Upper lobe of left lung (tissue), 4 donors: Measurements from ENCODE around the gene ZNF483.

Source experiments
- EP300 ChIP-seq, 4 donors: sonication (generic); formaldehyde crosslinking; IDR thresholded peaks; one replicate each; pipeline ENCODE4 v1.5.1; 2017; ENCODE audit warnings: antibody characterized with exemption in 4 of 4, control low read depth in 2 of 4
- POLR2A ChIP-seq, 4 donors: fragments of 450-650 bp; IDR thresholded peaks; one replicate each; pipeline ENCODE4 v1.5.1; 2016 to 2017; ENCODE audit warnings: antibody characterized with exemption in 4 of 4, mild to moderate bottlenecking in 2 of 4
- TF ChIP-seq, protein P1 (sequence below), 6 experiments: fragments of 450-650 bp in 4 of 6; fragments of 200-600 bp in 2 of 6; sonication (generic) in 2 of 6; IDR thresholded peaks; one replicate each; pipeline ENCODE4 v1.5.1; 2016 to 2019; ENCODE audit warnings: antibody characterized with exemption in 6 of 6

DNA sequence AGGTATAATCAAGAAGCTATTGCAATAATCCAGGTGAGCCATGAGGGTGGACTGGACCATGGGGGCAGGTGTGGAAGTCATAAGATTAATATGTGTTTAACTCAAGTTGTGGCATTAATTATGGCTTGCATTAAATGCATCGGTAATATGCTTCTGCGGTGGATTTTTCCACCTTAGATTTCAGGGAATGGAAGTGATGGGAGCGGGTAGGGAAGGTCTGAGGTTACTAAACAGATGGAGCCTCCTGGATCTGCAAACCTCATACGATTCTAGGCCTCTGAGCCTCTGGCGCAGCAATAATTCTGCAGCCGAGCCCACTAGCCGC, 286 bp upstream of the ZNF483 start:
- TF ChIP-seq, protein P1, sequence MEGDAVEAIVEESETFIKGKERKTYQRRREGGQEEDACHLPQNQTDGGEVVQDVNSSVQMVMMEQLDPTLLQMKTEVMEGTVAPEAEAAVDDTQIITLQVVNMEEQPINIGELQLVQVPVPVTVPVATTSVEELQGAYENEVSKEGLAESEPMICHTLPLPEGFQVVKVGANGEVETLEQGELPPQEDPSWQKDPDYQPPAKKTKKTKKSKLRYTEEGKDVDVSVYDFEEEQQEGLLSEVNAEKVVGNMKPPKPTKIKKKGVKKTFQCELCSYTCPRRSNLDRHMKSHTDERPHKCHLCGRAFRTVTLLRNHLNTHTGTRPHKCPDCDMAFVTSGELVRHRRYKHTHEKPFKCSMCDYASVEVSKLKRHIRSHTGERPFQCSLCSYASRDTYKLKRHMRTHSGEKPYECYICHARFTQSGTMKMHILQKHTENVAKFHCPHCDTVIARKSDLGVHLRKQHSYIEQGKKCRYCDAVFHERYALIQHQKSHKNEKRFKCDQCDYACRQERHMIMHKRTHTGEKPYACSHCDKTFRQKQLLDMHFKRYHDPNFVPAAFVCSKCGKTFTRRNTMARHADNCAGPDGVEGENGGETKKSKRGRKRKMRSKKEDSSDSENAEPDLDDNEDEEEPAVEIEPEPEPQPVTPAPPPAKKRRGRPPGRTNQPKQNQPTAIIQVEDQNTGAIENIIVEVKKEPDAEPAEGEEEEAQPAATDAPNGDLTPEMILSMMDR (IDR thresholded peaks at IDR 0.05) = no peak
- TF ChIP-seq POLR2A (IDR thresholded peaks at IDR 0.05) (no peak), EP300 (IDR thresholded peaks at IDR 0.05) (no peak)
